Ectodermal cell (in vitro differentiated cells): ENCODE measurements around the gene GPC3.

Experiments
- H3K27ac ChIP-seq: 2 replicates; pipeline ENCODE4 v1.7.0; 2013; ENCODE audit warnings: mild to moderate bottlenecking, low read depth, low read length; ENCODE audit not compliant: insufficient read depth, poor library complexity, severe bottlenecking
- H3K27me3 ChIP-seq: 2 replicates; pipeline ENCODE4 v1.7.0; 2013; ENCODE audit warnings: mild to moderate bottlenecking, low read length; ENCODE audit not compliant: insufficient read depth, control insufficient read depth, poor library complexity, severe bottlenecking
- H3K36me3 ChIP-seq: one replicate; pipeline ENCODE4 v1.7.0; 2013; ENCODE audit warnings: low read length; ENCODE audit not compliant: control insufficient read depth, insufficient read depth
- H3K4me1 ChIP-seq: one replicate; pipeline ENCODE4 v1.7.0; 2013; ENCODE audit warnings: low read length; ENCODE audit not compliant: control insufficient read depth, insufficient read depth
- H3K4me3 ChIP-seq: 2 replicates; pipeline ENCODE4 v1.7.0; 2013; ENCODE audit warnings: low read depth, low read length, control low read depth; ENCODE audit not compliant: insufficient read depth
- H3K9me3 ChIP-seq: 2 replicates; pipeline ENCODE4 v1.7.0; 2013; ENCODE audit warnings: mild to moderate bottlenecking, low read length, moderate library complexity; ENCODE audit not compliant: control insufficient read depth
- WGBS, 2 experiments: methylation state at CpG; one replicate each; pipeline ENCODE4 v1.1.7; 2013; ENCODE audit warnings: missing lambda C conversion rate in 2 of 2; 5-methylcytosine and 5-hydroxymethylcytosine counted together

GPC3 gene

DNA sequence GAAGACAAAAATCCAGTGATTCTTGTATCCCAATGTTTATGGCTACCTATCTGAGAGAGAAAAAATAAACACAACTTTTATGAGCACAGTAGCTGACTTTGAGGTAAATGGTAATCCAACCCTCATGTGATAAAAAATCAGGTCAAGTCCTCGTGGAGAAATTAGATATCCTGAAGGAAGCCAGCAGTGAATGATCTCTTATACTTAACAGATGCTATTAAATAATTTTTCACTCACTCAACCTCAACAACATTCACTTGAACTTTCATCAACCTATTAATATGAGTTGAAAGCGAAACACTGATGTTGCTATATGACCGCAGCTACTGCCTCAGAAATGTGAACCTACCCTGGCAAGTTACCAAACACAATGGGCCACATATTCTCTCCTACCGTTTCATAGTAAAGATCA, 105.4 kb downstream of the GPC3 start:
- WGBS, 2 experiments = 75 to 89% methylated on average over 4 of the region's 4 CpGs
- Histone ChIP-seq H3K4me3 (no peak overlapping the region), H3K27me3 (no peaks in the 10 kb centered on the region), H3K9me3 (no peaks in the 10 kb centered on the region), H3K4me1 (no peaks in the 10 kb centered on the region), H3K36me3 (no peaks in the 10 kb centered on the region), H3K27ac (no peak overlapping the region)

DNA sequence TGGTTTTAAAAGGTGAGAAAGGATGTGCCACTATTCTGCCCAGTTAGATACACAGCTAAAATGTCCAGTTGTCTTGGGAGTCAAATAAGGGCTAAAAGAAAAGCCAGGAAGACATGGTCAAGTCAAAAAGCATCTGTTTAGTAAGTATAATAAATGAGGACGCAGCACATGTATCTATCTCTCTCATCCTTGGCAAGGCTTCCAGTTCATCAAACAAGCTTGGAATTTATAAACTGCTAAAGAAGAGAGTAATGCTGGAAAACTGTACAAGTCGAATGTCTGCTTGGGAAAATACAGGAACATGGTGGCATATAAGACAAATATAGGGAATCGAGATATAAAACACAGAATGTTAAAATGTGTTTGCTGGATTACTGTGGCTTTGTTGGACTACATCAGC, 106.7 kb downstream of the GPC3 start:
- no peaks in the 10 kb centered on the region for H3K4me1 ChIP-seq
- WGBS, 2 experiments = 85 to 96% methylated on average over 2 to 3 of the region's 3 CpGs
- no peaks in the 10 kb centered on the region for H3K9me3 ChIP-seq
- H3K36me3 ChIP-seq = no peaks in the 10 kb centered on the region
- no peaks in the 10 kb centered on the region for H3K27me3 ChIP-seq
- H3K27ac ChIP-seq = no peak overlapping the region
- H3K4me3 ChIP-seq = no peak overlapping the region

DNA sequence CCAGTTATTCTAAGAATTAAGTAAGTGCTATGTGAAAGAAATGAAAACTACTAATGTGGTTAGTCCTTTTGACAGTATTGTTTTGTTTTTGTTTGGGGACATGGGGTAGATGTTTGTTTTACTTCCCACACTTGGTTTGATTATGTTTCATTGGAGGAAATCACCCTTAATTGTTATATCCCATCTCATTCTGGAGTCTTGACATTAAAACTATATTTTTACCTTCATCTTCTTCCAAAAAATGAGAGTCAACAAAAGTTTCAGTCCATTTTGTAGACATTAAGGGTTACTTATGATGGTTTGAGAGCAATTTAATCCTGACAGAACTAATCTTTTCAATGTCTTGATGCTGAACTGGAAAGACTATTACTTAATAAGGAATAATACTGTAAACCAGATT, 108.7 kb downstream of the GPC3 start:
- Histone ChIP-seq H3K36me3 (no peaks in the 10 kb centered on the region), H3K4me1 (no peaks in the 10 kb centered on the region), H3K27ac (no peak overlapping the region), H3K9me3 (no peaks in the 10 kb centered on the region), H3K27me3 (no peaks in the 10 kb centered on the region), H3K4me3 (no peak overlapping the region)

DNA sequence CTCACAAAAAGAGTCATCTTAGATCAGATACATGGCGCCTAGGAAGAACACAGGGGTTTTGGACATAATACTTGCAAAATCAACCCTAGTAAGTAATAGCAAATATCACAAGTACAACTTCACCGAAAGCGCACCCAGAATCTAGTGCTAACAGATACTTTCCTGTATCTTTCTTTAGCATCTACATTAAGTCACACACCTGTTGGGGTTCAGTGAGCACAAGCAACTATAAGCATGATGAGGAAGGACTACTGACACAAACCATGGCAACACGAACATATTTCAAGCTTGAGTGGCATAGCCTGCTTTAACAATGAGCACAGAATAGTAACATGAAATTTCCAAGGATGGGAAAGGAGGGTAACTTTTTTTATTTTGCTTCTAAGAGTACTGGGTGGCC, 116.1 kb downstream of the GPC3 start:
- no peak overlapping the region for H3K27ac ChIP-seq
- WGBS, 2 experiments = 94 to 97% methylated on average over 4 of the region's 4 CpGs
- H3K4me1 ChIP-seq = no peaks in the 10 kb centered on the region
- H3K9me3 ChIP-seq = no peaks in the 10 kb centered on the region
- no peaks in the 10 kb centered on the region for H3K36me3 ChIP-seq
- no peak overlapping the region for H3K4me3 ChIP-seq
- H3K27me3 ChIP-seq = no peaks in the 10 kb centered on the region

DNA sequence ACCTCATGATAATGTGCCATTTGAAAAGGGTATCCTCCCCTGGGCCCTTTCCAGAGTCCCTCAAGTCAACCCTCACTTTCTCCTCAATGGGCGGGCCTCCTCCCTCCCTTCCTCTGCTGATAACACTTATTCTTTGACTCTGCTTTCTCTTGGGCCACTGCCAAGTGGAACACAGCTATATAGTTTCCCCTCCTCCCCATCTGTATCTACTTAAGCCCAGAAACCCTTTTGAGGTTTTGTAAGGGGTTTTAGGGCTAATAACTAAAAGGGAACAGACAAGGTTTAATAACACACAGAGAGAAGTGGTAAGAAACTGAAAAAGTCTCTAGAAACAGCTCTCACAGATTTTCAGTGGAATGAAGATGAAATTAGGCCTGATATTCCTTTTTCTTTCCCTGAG, 116.7 kb downstream of the GPC3 start:
- Histone ChIP-seq H3K27me3 (no peaks in the 10 kb centered on the region), H3K4me3 (no peak overlapping the region), H3K27ac (no peak overlapping the region), H3K9me3 (no peaks in the 10 kb centered on the region), H3K4me1 (no peaks in the 10 kb centered on the region), H3K36me3 (no peaks in the 10 kb centered on the region)
- WGBS, 2 experiments = 81 to 93% methylated on average over 1 of the region's 1 CpG

DNA sequence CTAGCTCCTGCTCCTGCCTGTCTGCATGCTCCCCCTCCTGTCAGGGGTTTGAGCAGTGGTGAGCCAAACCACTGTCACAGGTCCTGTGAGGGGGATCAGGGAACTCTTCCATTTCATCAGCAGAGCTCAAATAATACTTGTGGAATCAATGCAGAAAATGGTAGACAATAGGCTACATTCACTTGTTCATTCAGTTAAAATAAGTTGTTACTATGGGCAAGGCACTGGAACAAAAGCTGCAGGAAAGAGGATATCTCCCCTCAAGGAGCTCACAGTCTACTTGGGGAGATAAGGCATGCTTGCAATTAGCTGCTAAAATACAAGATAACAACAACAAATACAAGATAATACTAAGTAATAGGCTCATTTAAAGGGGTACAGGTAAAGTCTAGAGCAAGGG, 117.1 kb downstream of the GPC3 start:
- Histone ChIP-seq H3K27ac (no peak overlapping the region), H3K9me3 (no peaks in the 10 kb centered on the region), H3K4me1 (no peaks in the 10 kb centered on the region), H3K36me3 (no peaks in the 10 kb centered on the region), H3K27me3 (no peaks in the 10 kb centered on the region), H3K4me3 (no peak overlapping the region)

DNA sequence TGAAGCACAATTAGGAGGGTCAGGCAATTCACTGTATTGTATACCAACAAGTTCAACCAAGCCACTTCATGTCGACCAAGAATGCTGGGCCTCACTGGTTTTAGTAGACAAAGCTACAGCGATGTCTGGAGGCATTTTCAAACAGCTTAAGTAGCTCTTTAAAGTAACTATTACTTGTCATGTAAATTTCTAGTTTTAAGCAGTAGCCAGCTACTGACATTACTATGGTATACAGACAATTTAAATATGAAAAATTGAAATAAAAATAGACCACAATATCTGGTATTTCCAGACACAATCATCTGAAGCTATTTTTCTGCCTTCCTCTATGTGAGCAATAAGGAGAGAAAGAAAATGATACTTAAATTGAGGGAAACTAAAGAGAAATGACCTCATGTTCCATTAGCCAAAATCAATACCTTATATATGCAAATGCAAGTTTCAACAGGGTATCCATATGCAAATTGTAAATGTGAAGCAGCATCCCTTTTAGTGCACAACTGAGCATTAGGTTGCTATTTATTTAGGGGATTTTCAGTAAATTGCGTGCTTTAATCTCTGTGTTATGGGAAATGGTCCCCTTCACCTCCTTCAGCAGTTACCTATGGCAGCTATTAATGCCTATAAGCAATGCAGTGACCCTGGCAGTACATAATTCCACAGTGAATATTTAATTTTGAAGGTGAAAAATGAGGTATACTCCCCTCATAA, 119.5 kb downstream of the GPC3 start:
- no peaks in the 10 kb centered on the region for H3K36me3 ChIP-seq
- no peaks in the 10 kb centered on the region for H3K4me1 ChIP-seq
- H3K27ac ChIP-seq = no peak overlapping the region
- no peaks in the 10 kb centered on the region for H3K9me3 ChIP-seq
- H3K4me3 ChIP-seq = no peak overlapping the region
- H3K27me3 ChIP-seq = no peaks in the 10 kb centered on the region
- 33 to 36% methylated on average over 1 to 3 of the region's 3 CpGs for WGBS, 2 experiments

DNA sequence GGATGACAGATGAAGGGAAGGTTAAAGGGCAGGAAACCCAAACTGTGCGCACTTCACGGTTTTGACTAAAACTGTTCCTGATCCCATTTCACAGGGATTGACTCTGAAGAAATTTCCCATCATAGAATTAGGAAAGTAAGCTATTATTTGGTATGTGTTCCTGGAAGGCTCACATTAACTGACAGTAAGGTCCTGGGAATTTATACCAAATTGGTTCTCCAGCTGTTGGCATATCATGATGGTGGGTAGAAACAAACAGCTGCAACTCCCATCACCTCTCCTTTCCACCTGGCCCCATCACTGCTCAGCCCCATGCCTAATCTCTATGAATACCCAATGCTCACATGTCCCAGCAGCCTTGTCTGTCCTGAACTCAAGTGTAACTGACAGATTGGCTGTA, 121.2 kb downstream of the GPC3 start:
- no peaks in the 10 kb centered on the region for H3K36me3 ChIP-seq
- no peaks in the 10 kb centered on the region for H3K27me3 ChIP-seq
- H3K27ac ChIP-seq = no peak overlapping the region
- WGBS, 2 experiments = 92 to 100% methylated on average over 2 of the region's 2 CpGs
- no peak overlapping the region for H3K4me3 ChIP-seq
- no peaks in the 10 kb centered on the region for H3K4me1 ChIP-seq
- no peaks in the 10 kb centered on the region for H3K9me3 ChIP-seq

DNA sequence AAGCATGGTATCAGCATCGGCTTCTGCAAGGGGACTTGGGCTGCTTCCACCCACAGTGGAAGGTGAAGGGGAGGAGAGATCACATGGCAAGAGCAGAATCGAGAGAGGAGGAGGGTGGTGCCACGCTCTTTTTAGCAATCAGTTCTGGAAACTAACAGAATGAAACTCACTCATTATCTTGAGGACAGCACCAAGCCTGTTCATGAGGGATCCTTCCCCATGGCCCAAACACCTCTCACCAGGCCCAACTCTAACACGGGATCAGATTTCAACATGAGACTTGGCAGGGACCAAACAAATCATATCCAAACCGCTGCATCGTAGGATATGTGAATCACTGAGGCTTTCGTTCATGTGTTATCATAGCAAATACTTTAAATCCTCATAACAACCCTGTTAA, 125.5 kb downstream of the GPC3 start:
- WGBS, 2 experiments = 90% methylated on average over 7 of the region's 7 CpGs
- Histone ChIP-seq H3K4me3 (no peak overlapping the region), H3K27ac (no peak overlapping the region), H3K36me3 (no peaks in the 10 kb centered on the region), H3K9me3 (no peaks in the 10 kb centered on the region), H3K4me1 (no peaks in the 10 kb centered on the region), H3K27me3 (no peaks in the 10 kb centered on the region)

DNA sequence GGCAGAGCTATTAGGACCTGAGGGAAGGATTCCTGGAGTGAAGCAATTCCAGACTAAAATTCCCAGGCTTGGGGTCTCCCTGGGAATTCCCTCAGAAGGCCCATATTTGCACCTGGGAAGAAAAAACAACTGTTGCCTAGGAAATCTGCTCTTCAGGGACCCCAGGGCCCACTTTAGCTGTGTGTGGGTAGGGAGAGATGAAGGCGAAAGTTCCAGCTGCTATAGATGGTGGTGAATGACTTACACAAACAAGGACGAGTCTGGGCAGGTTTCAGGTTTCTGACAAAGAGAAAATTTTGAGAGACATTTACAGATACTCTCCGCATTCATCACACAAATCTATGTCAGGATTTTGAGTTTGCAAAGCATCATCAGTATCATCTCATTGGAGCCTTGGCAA, 126.1 kb downstream of the GPC3 start:
- Histone ChIP-seq H3K36me3 (no peaks in the 10 kb centered on the region), H3K4me1 (no peaks in the 10 kb centered on the region), H3K27ac (no peak overlapping the region), H3K9me3 (no peaks in the 10 kb centered on the region), H3K4me3 (no peak overlapping the region), H3K27me3 (no peaks in the 10 kb centered on the region)
- WGBS, 2 experiments = 78 to 88% methylated on average over 2 to 3 of the region's 3 CpGs
